Activated T-cell treated with anti-CD3 and anti-CD28 coated beads for 48 hours (primary cell): ENCODE measurements around the gene TMEM185B.
"Not testable (repeated sequence)": the region's sequence is repeated elsewhere in the genome, so short reads cannot be mapped to it uniquely, and the experiment has no call there.

Experiments
- DNase-seq: peaks from one replicate; pipeline ENCODE4 v3.0.0-alpha.2; 2020; ENCODE audit warnings: low read depth

Gene TMEM185B

GRCh38 chr2:120223034-120223912, at the start of gene TMEM185B:
Gene TMEM185B, minus strand, starts transcription at chr2:120223400. Its CDS starts 424 bp downstream, at chr2:120222976.
- DNase-seq = peak; percentile 92

DNA sequence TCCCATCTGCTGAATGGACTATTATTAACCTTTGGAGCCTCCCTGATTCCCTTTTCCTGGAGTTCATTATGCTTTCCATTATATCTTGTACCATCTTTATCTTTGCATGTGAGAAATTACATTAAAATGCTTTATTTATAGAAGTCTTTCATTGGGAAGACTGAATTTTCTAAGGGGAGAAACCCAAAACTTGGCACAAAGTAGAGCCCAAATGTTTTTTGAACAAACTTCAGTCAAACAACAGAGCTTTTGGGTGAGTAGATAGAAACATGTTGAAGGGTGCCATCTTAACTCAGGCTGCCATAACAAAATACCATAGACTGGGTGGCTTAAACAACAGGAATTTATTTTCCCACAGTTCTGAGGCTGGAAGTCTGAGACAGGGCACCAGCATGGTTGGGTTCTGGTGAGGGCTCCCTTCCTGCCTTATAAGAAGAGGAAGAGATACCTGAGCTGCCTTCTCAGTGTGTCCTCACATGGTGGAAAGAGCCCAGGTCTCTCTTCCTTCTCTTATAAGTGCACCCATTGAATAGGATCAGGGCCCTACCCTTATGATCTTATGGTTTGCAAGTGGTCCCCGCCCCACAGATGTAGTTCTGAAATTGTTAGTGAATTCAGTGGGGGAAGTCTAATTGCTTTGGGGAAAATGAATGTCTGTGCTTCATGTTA, 48.6 kb upstream of the TMEM185B start:
- no peak for DNase-seq

GRCh38 chr2:120269816-120270215, 46.6 kb upstream of the TMEM185B start:
- DNase-seq = no peak

DNA sequence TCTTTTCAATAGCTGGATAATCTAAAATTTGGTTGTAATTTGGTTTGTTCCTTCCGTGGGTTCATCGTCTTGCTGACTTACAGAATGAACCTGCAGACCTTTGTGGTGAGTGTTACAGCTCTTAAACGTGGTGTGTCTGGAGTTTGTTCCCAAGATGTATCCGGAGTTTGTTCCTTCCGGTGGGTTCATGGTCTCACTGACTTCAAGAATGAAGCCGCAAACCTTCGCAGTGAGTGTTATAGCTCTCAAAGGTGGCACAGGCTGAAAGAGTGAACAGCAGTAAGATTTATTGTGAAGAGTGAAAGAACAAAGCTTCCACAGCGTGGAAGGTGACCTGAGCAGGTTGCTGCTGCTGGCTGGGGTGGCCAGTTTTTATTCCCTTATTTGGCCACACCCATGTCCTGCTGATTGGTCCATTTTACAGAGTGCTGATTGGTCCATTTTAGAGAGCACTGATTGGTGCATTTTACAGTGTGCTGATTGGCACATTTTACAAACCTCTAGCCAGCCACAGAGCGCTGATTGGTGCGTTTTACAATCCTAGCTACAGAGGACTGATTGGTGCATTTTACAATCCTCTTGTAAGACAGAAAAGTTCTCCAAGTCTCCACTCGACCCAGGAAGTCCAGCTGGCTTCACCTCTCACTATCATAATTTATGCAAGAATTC, 46.0 kb upstream of the TMEM185B start:
- DNase-seq = no peak

DNA sequence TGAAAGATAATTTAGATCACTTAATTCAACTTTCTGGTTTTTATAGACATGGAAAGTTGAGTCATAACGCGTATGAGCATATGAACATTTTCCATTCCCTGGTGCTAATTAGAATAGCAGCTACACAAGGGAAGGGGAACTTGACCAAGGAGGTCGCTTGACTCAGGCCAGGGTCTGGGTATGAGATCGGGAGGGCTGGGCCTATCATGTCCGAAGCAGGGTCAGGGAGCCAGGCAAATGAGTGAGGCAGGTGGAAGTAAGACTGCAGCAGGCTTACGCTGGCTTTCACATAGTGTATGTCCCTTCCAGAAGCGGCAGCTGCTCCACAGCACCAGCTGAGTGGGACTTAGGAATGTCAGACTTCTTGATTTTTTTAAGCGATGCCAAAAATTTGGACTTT, 44.1 kb upstream of the TMEM185B start:
- DNase-seq = no peak

DNA sequence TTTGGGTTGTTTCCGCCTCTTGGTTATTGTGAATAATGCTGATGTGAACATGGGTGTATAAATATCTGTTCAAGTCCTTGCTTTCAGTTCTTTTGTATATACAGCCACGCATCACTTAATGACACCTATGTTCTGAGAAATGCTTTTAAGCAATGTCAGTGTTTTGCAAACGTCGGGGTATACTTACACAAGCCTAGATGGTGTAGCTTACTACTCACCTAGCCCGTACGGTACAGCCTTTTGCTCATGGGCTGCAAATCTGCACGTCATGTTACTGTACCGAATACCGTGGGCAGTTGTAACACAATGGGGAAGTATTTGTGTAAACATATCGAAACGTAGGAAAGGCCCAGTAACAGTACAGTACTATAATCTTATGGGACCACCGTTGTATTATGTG, 41.8 kb upstream of the TMEM185B start:
- no peak for DNase-seq

DNA sequence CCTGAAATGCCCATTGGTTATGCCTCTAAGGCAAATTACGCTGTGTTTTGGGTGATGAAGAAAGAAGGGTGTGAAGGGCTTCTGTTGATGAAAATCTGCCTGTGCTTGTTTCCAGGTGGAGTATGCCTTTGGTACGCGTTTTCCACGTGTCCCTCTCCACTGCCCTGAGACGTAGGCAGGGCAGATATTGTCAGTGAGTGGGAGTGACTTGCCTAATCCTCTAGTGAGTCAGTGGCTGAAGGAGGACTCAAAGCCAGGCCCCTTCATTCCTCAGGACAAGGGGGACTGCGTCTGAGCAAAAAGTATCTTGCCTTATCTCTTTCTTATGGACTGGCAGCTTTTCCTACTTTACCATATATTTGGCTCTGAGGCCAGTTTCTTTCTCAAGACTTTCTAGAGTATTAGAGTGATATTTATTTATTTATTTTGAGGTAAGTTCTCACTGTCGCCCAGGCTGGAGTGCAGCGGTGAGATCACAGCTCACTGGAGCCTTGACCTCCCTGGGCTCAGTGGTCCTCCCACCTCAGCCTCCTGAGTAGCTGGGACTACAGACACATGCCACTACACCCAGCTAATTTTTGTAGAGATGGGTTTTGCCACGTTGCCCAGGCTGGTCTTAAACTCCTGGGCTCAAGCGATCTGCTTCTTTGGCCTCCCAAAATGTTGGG, 39.7 kb upstream of the TMEM185B start:
- DNase-seq = no peak

DNA sequence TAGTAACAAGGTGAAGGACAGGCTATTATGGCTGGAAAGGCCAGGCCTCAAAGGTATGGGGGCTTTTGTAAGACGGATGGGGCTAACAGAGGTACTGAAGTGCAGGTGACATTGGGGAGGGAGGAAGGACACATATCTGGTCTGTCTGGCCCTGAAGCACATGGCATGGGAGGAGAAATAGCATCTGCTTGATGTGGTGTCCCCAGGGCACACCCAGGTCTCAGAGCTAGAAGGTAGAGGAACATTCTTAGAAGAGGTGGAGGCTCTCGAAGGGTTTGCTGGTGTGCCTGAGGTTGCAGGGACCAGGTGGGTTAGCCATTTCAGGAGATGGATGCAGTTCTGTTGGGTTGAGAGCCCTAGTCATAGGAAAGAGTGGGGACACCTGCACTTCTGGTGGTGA, 39.0 kb upstream of the TMEM185B start:
- no peak for DNase-seq

DNA sequence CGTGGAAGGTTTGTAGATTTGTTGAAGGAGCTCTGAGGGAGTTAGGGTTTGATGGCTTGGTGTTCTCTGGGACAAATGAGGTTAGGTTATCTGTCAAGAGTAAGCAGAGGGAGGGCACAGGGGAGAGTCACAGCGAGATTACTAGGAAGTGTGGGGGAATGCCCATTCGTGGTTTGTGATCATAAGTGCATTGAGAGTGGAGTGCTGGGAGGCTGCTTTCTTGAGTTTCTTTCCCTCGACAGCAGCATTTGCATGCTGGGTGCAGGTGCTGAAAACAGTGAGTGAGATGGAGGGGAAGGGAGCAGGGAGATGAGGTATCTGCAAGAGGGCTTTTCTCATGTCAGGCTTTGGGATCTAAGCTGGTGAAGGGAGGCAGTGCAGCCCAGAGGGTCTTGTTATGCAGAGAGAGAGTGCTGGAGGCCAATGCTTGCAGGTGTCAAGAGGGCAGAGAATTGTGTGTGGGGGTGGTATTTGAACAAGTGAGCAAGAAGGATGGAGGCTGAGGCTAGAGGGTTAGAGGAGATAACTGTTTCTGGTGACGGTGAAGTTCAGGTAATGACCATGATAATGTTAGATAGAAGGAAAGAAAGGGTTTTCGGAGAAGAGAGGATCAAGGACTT, 38.3 kb upstream of the TMEM185B start:
- peak; percentile 52 for DNase-seq

DNA sequence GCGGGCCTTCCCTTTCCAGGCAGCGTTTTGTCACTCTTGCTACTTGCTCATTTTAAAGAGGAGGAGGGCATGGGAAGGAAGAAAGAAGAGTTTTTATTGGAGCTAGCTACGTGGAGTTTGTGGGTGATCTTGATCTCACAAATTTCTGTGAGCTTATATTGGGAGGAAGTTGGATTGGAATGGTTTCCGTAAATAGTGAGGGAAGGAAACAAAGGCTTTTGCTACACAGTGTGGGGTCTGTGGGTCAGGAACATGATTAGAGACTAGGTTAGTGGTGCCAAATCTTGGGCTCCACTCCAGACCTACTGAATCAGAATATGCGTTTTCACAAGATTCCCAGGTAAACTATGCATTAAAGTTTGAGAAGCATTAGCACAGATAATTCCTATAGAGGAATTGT, 37.5 kb upstream of the TMEM185B start:
- DNase-seq = no peak

- not testable (repeated sequence) for DNase-seq
These were observed 36.7 kb upstream of the TMEM185B start for GRCh38 chr2:120259939-120260338.

DNA sequence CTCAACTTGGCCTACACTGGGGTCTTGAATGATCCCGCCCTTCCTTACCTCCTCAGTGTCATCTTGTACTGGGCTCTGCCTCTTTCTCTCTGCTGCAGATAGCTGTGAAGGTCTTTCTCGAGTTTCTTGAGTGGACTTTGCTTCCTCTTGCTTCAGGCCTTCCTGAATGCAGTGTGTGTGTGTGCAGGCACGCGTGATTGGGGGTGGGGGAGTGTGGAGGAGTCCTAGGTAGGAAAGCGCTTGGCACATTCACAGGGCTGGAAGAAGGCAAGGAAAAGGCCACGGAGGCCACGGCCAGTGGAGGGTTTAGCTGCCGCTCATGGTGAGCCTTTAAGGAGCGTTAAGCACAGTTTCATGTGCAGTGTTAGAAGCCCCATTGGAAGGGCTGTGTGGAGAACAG, 35.0 kb upstream of the TMEM185B start:
- no peak for DNase-seq

GRCh38 chr2:120257522-120257921, 34.3 kb upstream of the TMEM185B start:
- DNase-seq = no peak

- DNase-seq = no peak
These were observed 33.4 kb upstream of the TMEM185B start for GRCh38 chr2:120256651-120257000.

DNA sequence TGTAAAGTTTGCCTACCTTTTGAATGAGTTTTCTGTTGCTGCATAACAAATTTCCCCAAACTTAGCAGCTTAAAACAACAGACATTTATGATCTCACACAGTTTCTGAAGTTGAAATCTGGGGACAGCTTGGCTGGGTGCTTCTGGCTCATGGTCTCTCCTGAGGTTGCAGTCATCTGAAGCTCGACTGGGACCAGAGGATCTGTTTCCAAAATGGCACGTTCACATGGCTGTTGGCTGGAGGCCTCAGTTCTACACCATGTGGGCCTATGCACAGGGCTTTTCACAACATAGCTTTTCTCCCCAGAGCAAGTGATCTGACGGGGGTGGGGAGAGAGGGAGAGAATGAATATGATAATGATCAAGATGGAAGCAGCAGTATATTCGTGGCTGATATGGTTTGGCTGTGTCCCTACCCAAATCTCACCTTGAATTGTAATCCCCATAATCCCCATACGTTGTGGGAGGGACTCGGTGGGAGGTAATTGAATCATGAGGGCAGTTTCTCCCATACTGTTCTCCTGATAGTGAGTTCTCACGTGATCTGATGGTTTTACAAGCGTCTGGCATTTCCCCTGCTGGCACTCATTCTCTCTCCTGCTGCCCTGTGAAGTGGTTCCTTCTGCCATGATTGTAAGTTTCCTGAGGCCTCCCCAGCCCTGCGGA, 32.9 kb upstream of the TMEM185B start:
- no peak for DNase-seq

DNA sequence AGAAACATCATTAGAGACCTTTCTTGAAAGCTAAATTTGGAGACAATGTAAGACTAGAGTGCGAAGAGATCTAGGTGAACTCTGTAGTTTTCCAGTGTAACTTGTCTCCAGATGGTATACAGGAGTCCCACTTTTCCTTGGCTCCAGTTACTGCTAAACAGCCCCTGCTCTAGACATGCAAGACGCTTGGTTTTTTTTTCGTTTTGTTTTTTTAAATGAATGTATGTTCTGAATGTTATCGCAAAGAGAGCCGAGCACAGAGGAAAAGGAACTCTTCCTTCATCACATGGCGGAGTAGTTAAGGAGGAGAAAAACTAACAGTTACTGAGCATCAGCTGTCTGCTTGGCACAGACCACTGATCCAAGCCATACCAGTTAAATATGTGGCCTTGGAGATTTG, 31.9 kb upstream of the TMEM185B start:
- DNase-seq = no peak

DNA sequence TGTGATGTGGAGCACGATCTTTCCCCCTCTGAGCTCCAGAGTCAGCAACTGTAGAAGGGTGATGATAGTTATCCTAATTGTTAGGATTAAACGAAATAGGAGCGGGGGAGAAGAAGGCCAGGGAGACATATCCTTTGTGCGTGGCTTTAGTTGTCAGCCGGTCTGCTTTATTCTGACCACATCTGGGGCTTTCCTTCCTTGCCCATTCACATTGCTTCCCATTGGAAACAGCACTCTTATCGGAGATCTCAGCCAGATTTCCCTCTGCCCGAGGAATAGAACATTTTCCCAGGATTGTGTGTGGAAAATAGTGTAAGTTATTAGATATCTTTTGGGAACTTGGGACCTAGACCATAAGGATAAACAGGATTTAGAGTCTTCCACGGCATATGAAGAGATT, 31.0 kb upstream of the TMEM185B start:
- no peak for DNase-seq

DNA sequence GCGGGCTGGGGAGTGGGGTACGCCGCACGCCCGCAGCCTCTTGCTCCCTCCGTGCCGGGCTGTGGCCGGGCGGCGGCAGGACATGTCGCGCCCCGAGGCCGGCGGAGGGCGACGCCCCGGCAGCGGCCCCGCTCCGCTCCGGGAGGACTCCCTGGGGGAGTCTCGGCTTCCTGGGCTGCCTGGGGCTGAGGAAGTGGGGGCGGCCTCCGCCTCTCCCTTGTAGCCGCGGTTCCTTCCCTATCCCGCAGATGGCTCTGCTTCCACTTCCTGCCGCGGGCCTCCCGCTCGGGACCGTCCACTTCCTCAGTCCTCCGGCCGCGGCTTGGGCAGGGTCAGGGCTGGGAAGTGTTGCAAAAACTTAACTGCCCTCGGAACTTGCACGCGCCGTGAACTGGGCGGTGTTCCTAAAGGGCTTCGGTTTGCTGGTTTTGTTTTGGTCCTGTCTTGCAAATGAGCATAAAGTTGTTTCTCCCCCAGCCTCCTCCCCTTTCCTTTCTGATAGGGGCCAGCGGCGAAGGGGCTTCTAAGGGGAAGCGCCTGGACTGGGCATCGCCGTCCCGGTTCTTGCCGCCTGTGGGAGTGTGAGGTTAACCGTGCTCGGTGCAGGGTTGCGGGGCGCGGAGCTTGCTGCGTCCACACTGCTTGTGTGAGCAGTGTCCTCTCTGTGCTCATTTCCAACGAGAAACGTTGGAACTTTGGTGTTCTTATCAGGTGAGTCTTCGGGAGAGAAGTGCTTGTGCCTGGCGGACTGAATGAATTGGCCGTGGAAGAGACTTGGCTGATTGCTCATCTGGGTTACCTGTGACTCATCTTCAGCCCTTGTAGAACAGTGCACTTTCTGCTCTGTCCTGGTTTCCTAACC, 30.1 kb upstream of the TMEM185B start:
- DNase-seq = no peak

DNA sequence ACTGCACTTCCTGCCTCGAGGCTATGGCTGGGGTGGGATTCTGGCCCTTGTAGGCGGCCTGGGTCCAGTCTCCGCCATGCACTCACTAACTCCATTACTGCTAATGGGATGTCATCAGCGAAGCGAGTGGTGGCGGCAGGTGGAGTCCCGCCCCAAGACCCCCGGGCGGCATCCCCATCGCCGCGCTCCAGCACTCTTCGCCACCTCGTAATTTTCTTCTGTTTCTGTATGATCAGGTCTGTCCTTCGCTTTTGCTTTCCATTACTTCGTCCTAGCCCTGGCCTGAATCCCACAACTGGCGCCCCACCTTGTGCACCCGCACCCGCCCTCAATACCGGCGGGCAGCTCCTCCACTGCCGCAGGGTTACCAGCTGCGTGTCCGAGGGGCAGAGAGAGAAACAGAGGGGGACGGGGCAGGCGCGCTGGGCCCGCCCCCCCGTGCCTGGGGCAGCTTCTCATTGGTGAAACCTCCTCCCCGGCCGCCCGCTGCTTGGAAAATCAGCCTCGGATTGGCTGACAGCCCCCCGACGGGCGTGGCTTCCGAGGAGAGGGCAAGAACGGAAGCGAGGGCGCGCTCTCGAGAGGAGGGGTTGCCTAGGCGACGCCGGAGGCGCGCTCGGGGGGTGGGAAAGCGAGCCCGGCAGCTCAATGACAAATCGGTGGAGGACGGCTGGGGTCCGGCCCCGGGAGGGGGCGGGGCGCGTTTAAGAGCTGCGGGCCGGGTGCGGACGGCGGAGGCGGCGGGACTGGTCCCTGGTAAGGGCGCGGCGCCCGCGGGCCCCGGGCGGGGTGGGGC, 29.2 kb upstream of the TMEM185B start, which contains the start of gene RALB:
Gene RALB, plus strand, starts transcription at position 628 of the 796 bp plus-strand sequence. CDS start 25,813 bp downstream, outside the sequence.
- DNase-seq = peak; percentile 99

- no peak for DNase-seq
These were observed 28.7 kb upstream of the TMEM185B start for GRCh38 chr2:120251880-120252224.
